Kidney epithelial cell (primary cell): ENCODE measurements around the gene CDK5R1. TPM values are rescaled to one million over a fixed set of nuclear protein-coding genes. Genes with fewer than 3 reads are reported as not detected.

Experiments used
- DNase-seq: peaks from one replicate; pipeline ENCODE4 v3.0.0-alpha.2; 2010; ENCODE audit warnings: low read depth
- H3K27me3 ChIP-seq: 2 replicates; pipeline ENCODE4 v1.6.0; 2011; ENCODE audit warnings: low read length; ENCODE audit not compliant: control insufficient read depth, insufficient read depth
- H3K36me3 ChIP-seq: 2 replicates; pipeline ENCODE4 v1.5.1; 2011; ENCODE audit warnings: low read length; ENCODE audit not compliant: control insufficient read depth, insufficient read depth
- H3K4me3 ChIP-seq: 2 replicates; pipeline ENCODE4 v1.5.1; 2011; ENCODE audit warnings: low read depth, mild to moderate bottlenecking, control low read depth, low read length
- total RNA-seq: library from RNA; depleted of rRNA; stranded (reverse); fragments of >200 nt; gene quantifications from 2 replicates; pipeline ENCODE4 v1.2.3, GENCODE V29; 2015
- TF ChIP-seq, protein P1 (sequence below): IDR thresholded peaks from 2 replicates; pipeline ENCODE4 v1.5.1; 2011; ENCODE audit warnings: mild to moderate bottlenecking, moderate library complexity, low read length, control low read depth, inconsistent platforms; ENCODE audit not compliant: insufficient read depth, poor library complexity, severe bottlenecking

The CDK5R1 gene
- total RNA-seq = 16.0 and 17.4 TPM in 2 replicates

- no peak for DNase-seq
- TF ChIP-seq, protein P1, sequence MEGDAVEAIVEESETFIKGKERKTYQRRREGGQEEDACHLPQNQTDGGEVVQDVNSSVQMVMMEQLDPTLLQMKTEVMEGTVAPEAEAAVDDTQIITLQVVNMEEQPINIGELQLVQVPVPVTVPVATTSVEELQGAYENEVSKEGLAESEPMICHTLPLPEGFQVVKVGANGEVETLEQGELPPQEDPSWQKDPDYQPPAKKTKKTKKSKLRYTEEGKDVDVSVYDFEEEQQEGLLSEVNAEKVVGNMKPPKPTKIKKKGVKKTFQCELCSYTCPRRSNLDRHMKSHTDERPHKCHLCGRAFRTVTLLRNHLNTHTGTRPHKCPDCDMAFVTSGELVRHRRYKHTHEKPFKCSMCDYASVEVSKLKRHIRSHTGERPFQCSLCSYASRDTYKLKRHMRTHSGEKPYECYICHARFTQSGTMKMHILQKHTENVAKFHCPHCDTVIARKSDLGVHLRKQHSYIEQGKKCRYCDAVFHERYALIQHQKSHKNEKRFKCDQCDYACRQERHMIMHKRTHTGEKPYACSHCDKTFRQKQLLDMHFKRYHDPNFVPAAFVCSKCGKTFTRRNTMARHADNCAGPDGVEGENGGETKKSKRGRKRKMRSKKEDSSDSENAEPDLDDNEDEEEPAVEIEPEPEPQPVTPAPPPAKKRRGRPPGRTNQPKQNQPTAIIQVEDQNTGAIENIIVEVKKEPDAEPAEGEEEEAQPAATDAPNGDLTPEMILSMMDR = no peak
- Histone ChIP-seq H3K4me3 (peak within 1 kb of the TSS; percentile 56), H3K27me3 (no peaks in the 10 kb centered on the region), H3K36me3 (no peaks in the 10 kb centered on the region)
Measured at GRCh38 chr17:32486701-32487472, at the start of gene CDK5R1. TSS of gene CDK5R1 (plus strand) at chr17:32486993. CDS start at chr17:32487621, 628 bp downstream.

DNA sequence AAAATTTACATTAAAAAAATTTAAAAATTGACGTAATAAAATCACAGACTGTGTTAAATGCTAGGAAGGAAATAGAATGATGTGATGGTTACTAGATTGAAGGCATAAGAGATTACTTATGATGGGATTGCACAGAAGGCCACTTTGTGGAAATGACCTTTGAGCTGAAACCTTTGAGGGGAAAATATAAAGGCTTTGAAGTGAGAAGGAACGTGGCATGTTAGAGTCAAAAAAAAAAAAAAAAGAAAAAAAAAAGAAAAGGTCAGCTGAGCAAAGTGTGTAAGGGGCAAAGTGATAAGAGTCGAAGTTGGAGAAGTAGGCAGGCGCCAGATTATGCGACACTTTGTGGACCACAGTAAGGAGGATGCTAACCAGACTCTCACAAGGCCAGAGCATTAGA, 46.1 kb upstream of the CDK5R1 start:
- no peak for DNase-seq
- Histone ChIP-seq H3K27me3 (no peaks in the 10 kb centered on the region), H3K36me3 (no peaks in the 10 kb centered on the region), H3K4me3 (no peak overlapping the region)
- TF ChIP-seq, protein P1 = no peak

DNA sequence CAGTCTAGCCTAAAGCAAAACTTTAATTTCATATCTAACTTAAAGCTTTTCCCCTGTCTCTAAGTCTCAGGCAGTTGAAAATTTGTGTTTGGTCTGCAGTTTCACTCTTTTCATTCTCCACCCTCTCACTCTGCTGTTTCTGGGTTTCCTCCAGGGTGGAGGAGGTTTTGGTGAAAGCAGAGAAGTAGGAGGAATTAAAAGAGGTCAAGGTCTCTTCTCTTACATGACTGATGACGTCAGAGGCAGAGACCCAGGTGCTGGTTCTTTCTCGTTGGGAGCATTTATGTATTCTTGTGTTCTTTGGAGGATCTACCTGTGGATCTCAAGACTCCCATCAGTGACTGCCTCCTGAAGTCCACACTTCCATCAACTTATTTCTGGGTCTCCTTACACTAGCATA, 44.9 kb upstream of the CDK5R1 start:
- DNase-seq = no peak
- no peaks in the 10 kb centered on the region for H3K36me3 ChIP-seq
- H3K4me3 ChIP-seq = no peak overlapping the region
- TF ChIP-seq, protein P1 = no peak
- H3K27me3 ChIP-seq = no peaks in the 10 kb centered on the region

- no peaks in the 10 kb centered on the region for H3K27me3 ChIP-seq
- H3K36me3 ChIP-seq = no peaks in the 10 kb centered on the region
- no peak for DNase-seq
- peak overlapping the region; percentile 82 for H3K4me3 ChIP-seq
- TF ChIP-seq, protein P1 = no peak
Measured at GRCh38 chr17:32443827-32444300, 42.9 kb upstream of the CDK5R1 start.

DNA sequence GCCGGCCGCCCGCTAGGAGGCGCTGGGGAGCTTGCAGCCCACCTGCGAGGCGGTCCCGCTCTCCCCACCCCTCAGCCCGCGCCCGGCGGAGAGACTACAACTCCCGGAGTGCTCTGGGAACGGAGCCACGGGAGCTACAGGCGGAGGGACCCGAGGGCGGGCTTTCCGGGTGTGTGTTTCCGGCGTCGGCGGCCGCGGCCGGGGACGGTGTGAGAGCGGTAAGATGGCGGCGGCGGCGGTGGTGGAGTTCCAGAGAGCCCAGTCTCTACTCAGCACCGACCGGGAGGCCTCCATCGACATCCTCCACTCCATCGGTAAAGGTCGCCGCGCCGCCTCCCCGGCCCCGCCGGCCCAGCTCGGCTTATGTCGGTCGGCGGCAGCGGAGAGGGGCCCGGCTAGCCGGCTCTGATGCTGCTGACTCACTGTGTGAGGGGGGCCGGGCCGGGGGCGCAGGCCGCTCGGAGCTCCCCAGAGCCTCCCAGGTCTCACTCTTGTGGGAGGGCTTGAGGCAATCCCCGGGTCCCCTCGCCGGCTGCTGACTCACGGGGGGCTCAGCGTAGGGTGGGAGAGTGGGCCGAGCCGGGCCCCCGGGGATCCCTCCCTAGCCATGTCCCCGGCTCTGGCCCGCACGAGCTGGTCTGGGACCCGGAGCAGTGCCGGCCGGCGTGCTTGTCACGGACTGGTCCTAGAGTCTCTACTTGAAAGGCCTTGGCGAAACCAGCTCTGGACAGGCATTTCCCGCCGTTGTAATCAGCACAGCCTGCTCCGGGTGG, 42.3 kb upstream of the CDK5R1 start, which contains the start of gene PSMD11:
Gene PSMD11 (plus strand): TSS at position 210 of the 773 bp plus-strand sequence. CDS start 14 bp downstream, at position 224.
- DNase-seq = peak; percentile 83
- Histone ChIP-seq H3K36me3 (no peaks in the 10 kb centered on the region), H3K4me3 (peak within 1 kb of the TSS; percentile 82), H3K27me3 (no peaks in the 10 kb centered on the region)
- TF ChIP-seq, protein P1 = peak; percentile 99
